KBM-7 (cell line): ENCODE data around the gene GOLPH3.
A peak's percentile ranks its signal among the peaks of the same experiment; 100 is the strongest.
"Not testable (repeated sequence)": the region's sequence is repeated elsewhere in the genome, so short reads cannot be mapped to it uniquely, and the experiment has no call there.

Experiments used
- DNase-seq: peaks from one replicate; pipeline ENCODE4 v3.0.0-alpha.2; 2015
- in situ Hi-C: fragments of 300-500 bp; cut with MboI; formaldehyde crosslinking; loops from 2 replicates; pipeline ENCODE4 v1.14.3; 2020; ENCODE audit warnings: low sequenced_read_pairs, low pct_unique_long_range_greater_than_20kb, mixed read lengths

GOLPH3 gene

GRCh38 chr5:32088214-32088613 lies 85.9 kb downstream of the GOLPH3 start:
- in situ Hi-C loops, result loop anchor here (25.0 kb wide), 1 partner anchor 526 kb away; no protein-coding TSS in a partner anchor

GRCh38 chr5:32087086-32088082 lies 86.7 kb downstream of the GOLPH3 start:
- in situ Hi-C loops, result loop anchor here (25.0 kb wide), 1 partner anchor 525 kb away; no protein-coding TSS in a partner anchor
- DNase-seq, result no peak

More at GRCh38 chr5:32088214-32088613, 85.9 kb downstream of the GOLPH3 start:
- no peak for DNase-seq

- in situ Hi-C loops, result loop anchor here (25.0 kb wide), 1 partner anchor 522 kb away; no protein-coding TSS in a partner anchor
These were observed 90.1 kb downstream of the GOLPH3 start for GRCh38 chr5:32083981-32084430.

GRCh38 chr5:32082701-32083100 lies 91.4 kb downstream of the GOLPH3 start:
- in situ Hi-C loops, result loop anchor here (25.0 kb wide), 1 partner anchor 520 kb away; no protein-coding TSS in a partner anchor
- DNase-seq, result no peak

More at GRCh38 chr5:32083981-32084430, 90.1 kb downstream of the GOLPH3 start:
- peak; percentile 21 for DNase-seq

DNA sequence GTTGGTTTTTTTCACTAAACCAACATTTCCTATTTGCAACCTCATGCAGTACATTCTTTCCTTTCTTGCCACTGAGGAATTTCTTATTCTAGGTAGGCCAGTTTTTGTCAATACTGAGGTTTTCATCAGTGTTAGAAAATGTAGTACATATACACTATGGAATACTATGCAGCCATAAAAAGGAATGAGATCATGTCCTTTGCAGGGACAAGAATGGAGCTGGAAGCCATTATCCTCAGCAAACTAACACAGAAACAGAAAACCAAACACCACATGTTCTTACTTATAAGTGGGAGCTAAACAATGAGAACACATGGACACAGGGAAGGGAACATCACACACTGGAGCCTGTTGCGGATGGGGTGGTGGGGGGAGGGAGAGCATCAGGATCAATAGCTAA lies 93.6 kb downstream of the GOLPH3 start:
- in situ Hi-C loops, result loop anchor here (25.0 kb wide), 1 partner anchor 518 kb away; no protein-coding TSS in a partner anchor
- not testable (repeated sequence) for DNase-seq

DNA sequence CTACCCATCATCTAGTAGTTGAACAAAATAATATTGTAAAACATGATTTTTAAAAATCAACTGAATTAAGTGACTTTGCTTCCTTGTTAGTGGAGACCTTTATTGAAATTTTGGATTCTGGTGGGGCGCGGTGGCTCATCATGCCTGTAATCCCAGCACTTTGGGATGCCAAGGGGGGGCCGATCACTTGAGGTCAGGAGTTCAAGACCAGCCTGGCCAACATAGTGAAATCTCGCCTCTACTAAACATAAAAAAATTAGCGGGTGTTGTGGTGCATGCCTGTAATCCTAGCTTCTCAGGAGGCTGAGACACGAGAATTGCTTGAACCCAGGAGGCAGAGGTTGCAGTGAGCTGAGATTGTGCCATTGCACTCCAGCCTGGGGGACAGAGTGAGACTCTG lies 95.3 kb downstream of the GOLPH3 start:
- not testable (repeated sequence) for DNase-seq
- in situ Hi-C loops, result loop anchor here (25.0 kb wide), 1 partner anchor 517 kb away; no protein-coding TSS in a partner anchor

DNA sequence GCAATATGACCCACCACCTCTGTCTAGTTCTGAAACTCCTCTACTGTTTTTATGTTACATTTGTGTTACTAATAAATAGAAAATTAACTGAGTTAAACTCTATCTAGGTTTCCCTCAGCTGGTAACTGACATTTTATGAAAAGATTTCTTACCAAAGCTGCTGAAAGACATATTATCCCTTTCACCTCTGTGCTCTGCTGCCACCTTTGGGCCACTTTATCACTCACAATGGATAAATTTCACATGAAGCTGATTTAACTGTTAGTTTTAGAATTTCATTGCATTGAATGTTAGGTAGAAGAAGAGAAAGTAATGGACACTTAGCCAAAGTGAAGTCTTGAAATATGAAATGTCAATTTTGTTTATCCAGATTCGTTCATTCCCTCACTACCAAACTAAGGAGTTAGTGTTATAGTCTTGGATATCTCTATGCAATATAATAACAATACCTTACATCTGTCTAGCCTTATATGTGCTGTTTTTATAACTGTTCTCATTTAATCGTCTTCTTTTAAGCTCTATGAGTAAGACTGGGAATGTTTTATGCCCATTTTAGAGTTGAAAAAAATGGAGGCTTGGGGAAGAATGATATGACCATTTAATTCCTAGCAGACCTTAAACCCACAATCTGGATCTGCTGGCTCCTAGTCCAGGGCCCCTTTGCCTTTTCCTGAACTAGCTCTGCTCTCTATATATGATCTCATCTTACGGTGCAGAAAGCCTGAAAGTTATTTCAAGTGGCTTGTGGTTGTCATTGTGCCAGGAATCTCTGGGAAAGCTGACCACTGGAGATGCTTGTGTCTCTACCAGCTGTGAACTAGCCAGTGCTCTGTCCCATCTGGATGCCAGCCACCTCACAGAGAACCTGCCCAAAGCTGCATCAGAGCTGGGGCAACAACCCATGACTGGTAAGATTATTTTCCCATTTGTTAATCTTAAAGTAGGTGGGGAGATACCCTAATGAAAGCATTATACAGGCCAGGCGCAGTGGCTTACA lies 97.1 kb downstream of the GOLPH3 start:
- DNase-seq, result peak; percentile 49
- in situ Hi-C loops, result loop anchor here (25.0 kb wide), 1 partner anchor 515 kb away; no protein-coding TSS in a partner anchor
